ENCODE results near the gene ZIC5. TPM values are rescaled to one million over a fixed set of nuclear protein-coding genes. Genes with fewer than 3 reads are reported as not detected.

Gene ZIC5
- total and polyA plus RNA-seq, 4 donors: not detected

DNA sequence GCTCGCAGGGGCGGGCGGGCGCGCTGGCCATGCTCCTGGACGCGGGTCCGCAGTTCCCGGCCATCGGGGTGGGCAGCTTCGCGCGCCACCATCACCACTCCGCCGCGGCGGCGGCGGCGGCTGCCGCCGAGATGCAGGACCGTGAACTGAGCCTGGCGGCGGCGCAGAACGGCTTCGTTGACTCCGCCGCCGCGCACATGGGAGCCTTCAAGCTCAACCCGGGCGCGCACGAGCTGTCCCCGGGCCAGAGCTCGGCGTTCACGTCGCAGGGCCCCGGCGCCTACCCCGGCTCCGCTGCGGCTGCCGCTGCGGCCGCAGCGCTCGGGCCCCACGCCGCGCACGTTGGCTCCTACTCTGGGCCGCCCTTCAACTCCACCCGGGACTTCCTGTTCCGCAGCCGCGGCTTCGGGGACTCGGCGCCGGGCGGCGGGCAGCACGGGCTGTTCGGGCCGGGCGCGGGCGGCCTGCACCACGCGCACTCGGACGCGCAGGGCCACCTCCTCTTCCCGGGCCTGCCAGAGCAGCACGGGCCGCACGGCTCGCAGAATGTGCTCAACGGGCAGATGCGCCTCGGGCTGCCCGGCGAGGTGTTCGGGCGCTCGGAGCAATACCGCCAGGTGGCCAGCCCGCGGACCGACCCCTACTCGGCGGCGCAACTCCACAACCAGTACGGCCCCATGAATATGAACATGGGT lies 10.6 kb upstream of the ZIC5 start:
- H3K27ac ChIP-seq (ENCODE audit: low read depth in 1 of 2, low read length in 2 of 2): no peak overlapping the region
- WGBS: 2% methylated on average over 98 of the region's 98 CpGs
- peaks cover 20 to 57% (median 30%) of the 10 kb centered on the region in 4 donors for H3K27me3 ChIP-seq (ENCODE audit: control insufficient read depth in 4 of 4, insufficient read depth in 4 of 4, low read length in 3 of 4)
- H3K36me3 ChIP-seq (ENCODE audit: control insufficient read depth in 4 of 4, insufficient read depth in 3 of 4, low read depth in 1 of 4, low read length in 3 of 4): no peaks in the 10 kb centered on the region
- no peak for TF ChIP-seq SP1 (IDR thresholded peaks at IDR 0.05)
- no peak for TF ChIP-seq EGR1 (IDR thresholded peaks at IDR 0.05; ENCODE audit: low read depth in 2 of 2)
- TF ChIP-seq TAF1 (conservative IDR thresholded peaks at IDR 0.05): no peak
- TF ChIP-seq, protein P1, sequence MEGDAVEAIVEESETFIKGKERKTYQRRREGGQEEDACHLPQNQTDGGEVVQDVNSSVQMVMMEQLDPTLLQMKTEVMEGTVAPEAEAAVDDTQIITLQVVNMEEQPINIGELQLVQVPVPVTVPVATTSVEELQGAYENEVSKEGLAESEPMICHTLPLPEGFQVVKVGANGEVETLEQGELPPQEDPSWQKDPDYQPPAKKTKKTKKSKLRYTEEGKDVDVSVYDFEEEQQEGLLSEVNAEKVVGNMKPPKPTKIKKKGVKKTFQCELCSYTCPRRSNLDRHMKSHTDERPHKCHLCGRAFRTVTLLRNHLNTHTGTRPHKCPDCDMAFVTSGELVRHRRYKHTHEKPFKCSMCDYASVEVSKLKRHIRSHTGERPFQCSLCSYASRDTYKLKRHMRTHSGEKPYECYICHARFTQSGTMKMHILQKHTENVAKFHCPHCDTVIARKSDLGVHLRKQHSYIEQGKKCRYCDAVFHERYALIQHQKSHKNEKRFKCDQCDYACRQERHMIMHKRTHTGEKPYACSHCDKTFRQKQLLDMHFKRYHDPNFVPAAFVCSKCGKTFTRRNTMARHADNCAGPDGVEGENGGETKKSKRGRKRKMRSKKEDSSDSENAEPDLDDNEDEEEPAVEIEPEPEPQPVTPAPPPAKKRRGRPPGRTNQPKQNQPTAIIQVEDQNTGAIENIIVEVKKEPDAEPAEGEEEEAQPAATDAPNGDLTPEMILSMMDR (IDR thresholded peaks at IDR 0.05; ENCODE audit: low read depth, low read length, missing input control): no peak
- no peak for TF ChIP-seq NR2F2 (IDR thresholded peaks at IDR 0.05)
- no peak for TF ChIP-seq HNF4G (IDR thresholded peaks at IDR 0.05)
- TF ChIP-seq, protein P2, sequence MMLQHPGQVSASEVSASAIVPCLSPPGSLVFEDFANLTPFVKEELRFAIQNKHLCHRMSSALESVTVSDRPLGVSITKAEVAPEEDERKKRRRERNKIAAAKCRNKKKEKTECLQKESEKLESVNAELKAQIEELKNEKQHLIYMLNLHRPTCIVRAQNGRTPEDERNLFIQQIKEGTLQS (IDR thresholded peaks at IDR 0.05): no peak
- TF ChIP-seq, protein P3, sequence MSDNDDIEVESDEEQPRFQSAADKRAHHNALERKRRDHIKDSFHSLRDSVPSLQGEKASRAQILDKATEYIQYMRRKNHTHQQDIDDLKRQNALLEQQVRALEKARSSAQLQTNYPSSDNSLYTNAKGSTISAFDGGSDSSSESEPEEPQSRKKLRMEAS (IDR thresholded peaks at IDR 0.05): no peak
- no peak for TF ChIP-seq JUND (IDR thresholded peaks at IDR 0.05)
- TF ChIP-seq RAD21 (IDR thresholded peaks at IDR 0.05): no peak
- TF ChIP-seq FOXA1 (IDR thresholded peaks at IDR 0.05): no peak
- TF ChIP-seq FOXA2 (IDR thresholded peaks at IDR 0.05): no peak
- H3K4me1 ChIP-seq (ENCODE audit: control insufficient read depth in 4 of 4, insufficient read depth in 4 of 4, low read length in 3 of 4): peaks cover 16 to 38% (median 24%) of the 10 kb centered on the region in 4 donors
- no peak overlapping the region for H3K9ac ChIP-seq (ENCODE audit: low read depth in 1 of 2, low read length in 2 of 2)
- DNase-seq (ENCODE audit: low spot score): no peak
- peak overlapping the region in 1 of 3 donors; percentile 63 for H3K4me3 ChIP-seq (ENCODE audit: low read depth in 1 of 3, low read length in 3 of 3)
- peaks cover 0 to 21% (median 4%) of the 10 kb centered on the region in 4 donors for H3K9me3 ChIP-seq (ENCODE audit: control insufficient read depth in 4 of 4, low read length in 3 of 4)

DNA sequence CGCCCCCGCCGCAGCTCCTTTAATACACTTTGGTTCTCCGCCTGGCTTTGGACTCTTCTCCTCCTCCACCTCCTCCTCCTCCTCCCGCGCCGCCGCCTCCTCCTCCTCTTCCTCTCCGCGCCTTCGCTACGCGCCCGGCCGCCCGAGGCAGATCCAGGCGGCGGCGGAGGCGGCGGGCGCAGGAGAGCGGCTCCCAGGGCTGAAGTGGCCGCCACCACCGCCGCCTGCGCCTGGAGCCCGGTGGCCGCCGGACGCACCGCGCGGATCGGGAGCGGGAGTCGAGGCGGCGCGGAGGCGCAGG lies 10.1 kb upstream of the ZIC5 start, which contains the start of gene ZIC2:
Gene ZIC2, plus strand, starts transcription at position 50 of the 301 bp plus-strand sequence. CDS start 281 bp downstream, outside the sequence.
- DNase-seq (ENCODE audit: low spot score): no peak
- TF ChIP-seq, protein P4, sequence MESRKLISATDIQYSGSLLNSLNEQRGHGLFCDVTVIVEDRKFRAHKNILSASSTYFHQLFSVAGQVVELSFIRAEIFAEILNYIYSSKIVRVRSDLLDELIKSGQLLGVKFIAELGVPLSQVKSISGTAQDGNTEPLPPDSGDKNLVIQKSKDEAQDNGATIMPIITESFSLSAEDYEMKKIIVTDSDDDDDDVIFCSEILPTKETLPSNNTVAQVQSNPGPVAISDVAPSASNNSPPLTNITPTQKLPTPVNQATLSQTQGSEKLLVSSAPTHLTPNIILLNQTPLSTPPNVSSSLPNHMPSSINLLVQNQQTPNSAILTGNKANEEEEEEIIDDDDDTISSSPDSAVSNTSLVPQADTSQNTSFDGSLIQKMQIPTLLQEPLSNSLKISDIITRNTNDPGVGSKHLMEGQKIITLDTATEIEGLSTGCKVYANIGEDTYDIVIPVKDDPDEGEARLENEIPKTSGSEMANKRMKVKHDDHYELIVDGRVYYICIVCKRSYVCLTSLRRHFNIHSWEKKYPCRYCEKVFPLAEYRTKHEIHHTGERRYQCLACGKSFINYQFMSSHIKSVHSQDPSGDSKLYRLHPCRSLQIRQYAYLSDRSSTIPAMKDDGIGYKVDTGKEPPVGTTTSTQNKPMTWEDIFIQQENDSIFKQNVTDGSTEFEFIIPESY (IDR thresholded peaks at IDR 0.05): no peak
- TF ChIP-seq HNF4A (conservative IDR thresholded peaks at IDR 0.05) (no peak), FOXA2 (IDR thresholded peaks at IDR 0.05) (no peak), HNF4G (IDR thresholded peaks at IDR 0.05) (no peak), RXRA (IDR thresholded peaks at IDR 0.05) (no peak), SP1 (IDR thresholded peaks at IDR 0.05) (no peak), JUND (IDR thresholded peaks at IDR 0.05) (no peak), NR2F2 (IDR thresholded peaks at IDR 0.05) (no peak), FOXA1 (IDR thresholded peaks at IDR 0.05) (no peak), GABPA (IDR thresholded peaks at IDR 0.05 in 1 of 2, conservative IDR thresholded peaks at IDR 0.05 in 1 of 2) (no peak)
- TF ChIP-seq, protein P5, sequence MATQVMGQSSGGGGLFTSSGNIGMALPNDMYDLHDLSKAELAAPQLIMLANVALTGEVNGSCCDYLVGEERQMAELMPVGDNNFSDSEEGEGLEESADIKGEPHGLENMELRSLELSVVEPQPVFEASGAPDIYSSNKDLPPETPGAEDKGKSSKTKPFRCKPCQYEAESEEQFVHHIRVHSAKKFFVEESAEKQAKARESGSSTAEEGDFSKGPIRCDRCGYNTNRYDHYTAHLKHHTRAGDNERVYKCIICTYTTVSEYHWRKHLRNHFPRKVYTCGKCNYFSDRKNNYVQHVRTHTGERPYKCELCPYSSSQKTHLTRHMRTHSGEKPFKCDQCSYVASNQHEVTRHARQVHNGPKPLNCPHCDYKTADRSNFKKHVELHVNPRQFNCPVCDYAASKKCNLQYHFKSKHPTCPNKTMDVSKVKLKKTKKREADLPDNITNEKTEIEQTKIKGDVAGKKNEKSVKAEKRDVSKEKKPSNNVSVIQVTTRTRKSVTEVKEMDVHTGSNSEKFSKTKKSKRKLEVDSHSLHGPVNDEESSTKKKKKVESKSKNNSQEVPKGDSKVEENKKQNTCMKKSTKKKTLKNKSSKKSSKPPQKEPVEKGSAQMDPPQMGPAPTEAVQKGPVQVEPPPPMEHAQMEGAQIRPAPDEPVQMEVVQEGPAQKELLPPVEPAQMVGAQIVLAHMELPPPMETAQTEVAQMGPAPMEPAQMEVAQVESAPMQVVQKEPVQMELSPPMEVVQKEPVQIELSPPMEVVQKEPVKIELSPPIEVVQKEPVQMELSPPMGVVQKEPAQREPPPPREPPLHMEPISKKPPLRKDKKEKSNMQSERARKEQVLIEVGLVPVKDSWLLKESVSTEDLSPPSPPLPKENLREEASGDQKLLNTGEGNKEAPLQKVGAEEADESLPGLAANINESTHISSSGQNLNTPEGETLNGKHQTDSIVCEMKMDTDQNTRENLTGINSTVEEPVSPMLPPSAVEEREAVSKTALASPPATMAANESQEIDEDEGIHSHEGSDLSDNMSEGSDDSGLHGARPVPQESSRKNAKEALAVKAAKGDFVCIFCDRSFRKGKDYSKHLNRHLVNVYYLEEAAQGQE (IDR thresholded peaks at IDR 0.05): no peak
- TF ChIP-seq, protein P3 (IDR thresholded peaks at IDR 0.05): no peak
- peaks cover 16 to 38% (median 24%) of the 10 kb centered on the region in 4 donors for H3K4me1 ChIP-seq (ENCODE audit: control insufficient read depth in 4 of 4, insufficient read depth in 4 of 4, low read length in 3 of 4)
- 5% methylated on average over 41 of the region's 41 CpGs for WGBS
- peaks cover 0 to 21% (median 4%) of the 10 kb centered on the region in 4 donors for H3K9me3 ChIP-seq (ENCODE audit: control insufficient read depth in 4 of 4, low read length in 3 of 4)
- H3K36me3 ChIP-seq (ENCODE audit: control insufficient read depth in 4 of 4, insufficient read depth in 3 of 4, low read depth in 1 of 4, low read length in 3 of 4): no peaks in the 10 kb centered on the region
- peaks cover 20 to 56% (median 30%) of the 10 kb centered on the region in 4 donors for H3K27me3 ChIP-seq (ENCODE audit: control insufficient read depth in 4 of 4, insufficient read depth in 4 of 4, low read length in 3 of 4)
- peak within 1 kb of the TSS in 2 of 3 donors; percentile 23 to 63 for H3K4me3 ChIP-seq (ENCODE audit: low read depth in 1 of 3, low read length in 3 of 3)
- H3K27ac ChIP-seq (ENCODE audit: low read depth in 1 of 2, low read length in 2 of 2): no peak within 1 kb of the TSS
- no peak within 1 kb of the TSS for H3K9ac ChIP-seq (ENCODE audit: low read depth in 1 of 2, low read length in 2 of 2)

Data from liver (tissue), 9 donors.